ENCODE measurements around the gene LBP. TPM values are rescaled to one million over a fixed set of nuclear protein-coding genes. Genes with fewer than 3 reads are reported as not detected.

Gene LBP
- 1 to 10 TPM in 2 of 6 donors, under 1 TPM in 2, not detected in 2; 0.16 to 1.9 (median 0.68) TPM for total RNA-seq
- polyA plus RNA-seq = under 1 TPM in 1 of 2 donors, not detected in 1; 0.30 TPM

- H3K36me3 ChIP-seq = no peaks in the 10 kb centered on the region
- no peaks in the 10 kb centered on the region for H3K27me3 ChIP-seq
- no peak for DNase-seq
- intact Hi-C loops (cut with DNase I) = no loop called here
- no peaks in the 10 kb centered on the region for H3K9me3 ChIP-seq
- 70 to 84% methylated on average over 8 of the region's 8 CpGs for WGBS, 2 donors
- TF ChIP-seq CTCF (IDR thresholded peaks at IDR 0.05) = no peak
- no peak within 1 kb of the TSS for H3K4me3 ChIP-seq
- no peaks in the 10 kb centered on the region for H3K4me1 ChIP-seq
- peak in 1 of 4 donors; percentile 43 for ATAC-seq
- FAIRE-seq = no peak
- no peak within 1 kb of the TSS for H3K27ac ChIP-seq
Measured at GRCh38 chr20:38346247-38346651, at the start of gene LBP. TSS of gene LBP (plus strand) at chr20:38346482. CDS start at chr20:38346517, 35 bp downstream.

GRCh38 chr20:38297916-38298674, 48.2 kb upstream of the LBP start:
- Histone ChIP-seq H3K36me3 (no peaks in the 10 kb centered on the region), H3K27ac (no peak overlapping the region), H3K27me3 (no peaks in the 10 kb centered on the region), H3K4me1 (no peaks in the 10 kb centered on the region), H3K9me3 (no peaks in the 10 kb centered on the region), H3K4me3 (no peak overlapping the region)
- FAIRE-seq = no peak
- WGBS, 2 donors = 82 to 91% methylated on average over 7 of the region's 7 CpGs
- intact Hi-C loops (cut with DNase I) = no loop called here
- no peak for DNase-seq
- no peak for TF ChIP-seq CTCF (IDR thresholded peaks at IDR 0.05)
- no peak for ATAC-seq

GRCh38 chr20:38298768-38299288, 47.5 kb upstream of the LBP start:
- TF ChIP-seq CTCF (IDR thresholded peaks at IDR 0.05) = no peak
- ATAC-seq (peak in 3 of 4 donors; percentile 28 to 79 (median 66)), DNase-seq (peak in 2 of 6 donors; percentile 17 to 18), FAIRE-seq (no peak)
- Histone ChIP-seq H3K27ac (no peak overlapping the region), H3K4me3 (no peak overlapping the region), H3K27me3 (no peaks in the 10 kb centered on the region), H3K4me1 (no peaks in the 10 kb centered on the region), H3K36me3 (no peaks in the 10 kb centered on the region), H3K9me3 (no peaks in the 10 kb centered on the region)
- WGBS, 2 donors = 61 to 71% methylated on average over 13 of the region's 13 CpGs
- intact Hi-C loops (cut with DNase I) = no loop called here

- Histone ChIP-seq H3K9me3 (no peaks in the 10 kb centered on the region), H3K4me1 (no peaks in the 10 kb centered on the region), H3K4me3 (no peak overlapping the region), H3K36me3 (no peaks in the 10 kb centered on the region), H3K27ac (no peak overlapping the region), H3K27me3 (no peaks in the 10 kb centered on the region)
- intact Hi-C loops (cut with DNase I) = no loop called here
- WGBS, 2 donors = 44 to 45% methylated on average over 6 of the region's 6 CpGs
- ATAC-seq (peak in 3 of 4 donors; percentile 19 to 71 (median 58)), DNase-seq (no peak), FAIRE-seq (no peak)
- no peak for TF ChIP-seq CTCF (IDR thresholded peaks at IDR 0.05)
Measured at GRCh38 chr20:38299963-38300362, 46.3 kb upstream of the LBP start.

GRCh38 chr20:38300438-38300837, 45.8 kb upstream of the LBP start:
- Histone ChIP-seq H3K4me3 (no peak overlapping the region), H3K27me3 (no peaks in the 10 kb centered on the region), H3K4me1 (no peaks in the 10 kb centered on the region), H3K27ac (no peak overlapping the region), H3K9me3 (no peaks in the 10 kb centered on the region), H3K36me3 (no peaks in the 10 kb centered on the region)
- ATAC-seq = no peak
- intact Hi-C loops (cut with DNase I) = no loop called here
- no peak for FAIRE-seq
- DNase-seq = no peak
- TF ChIP-seq CTCF (IDR thresholded peaks at IDR 0.05) = no peak
- WGBS, 2 donors = 60 to 74% methylated on average over 4 of the region's 4 CpGs
